Esophagus mucosa (tissue), 1 donor: Measurements from ENCODE around the gene ARCN1. TPM values are rescaled to one million over a fixed set of nuclear protein-coding genes. Genes with fewer than 3 reads are reported as not detected.

Experiments
- ATAC-seq: fragments of 200-7000 bp; cut with Tn5 transposase; one replicate; pipeline ENCODE4 v1.9.1; 2020
- total RNA-seq: library from RNA; stranded (reverse); gene quantifications from one replicate; pipeline ENCODE4 v1.2.4, GENCODE V29; 2023
- donor health status: DM: yes; HTN: yes; CAD: no.

Gene ARCN1
- total RNA-seq, result 71.7 TPM

DNA sequence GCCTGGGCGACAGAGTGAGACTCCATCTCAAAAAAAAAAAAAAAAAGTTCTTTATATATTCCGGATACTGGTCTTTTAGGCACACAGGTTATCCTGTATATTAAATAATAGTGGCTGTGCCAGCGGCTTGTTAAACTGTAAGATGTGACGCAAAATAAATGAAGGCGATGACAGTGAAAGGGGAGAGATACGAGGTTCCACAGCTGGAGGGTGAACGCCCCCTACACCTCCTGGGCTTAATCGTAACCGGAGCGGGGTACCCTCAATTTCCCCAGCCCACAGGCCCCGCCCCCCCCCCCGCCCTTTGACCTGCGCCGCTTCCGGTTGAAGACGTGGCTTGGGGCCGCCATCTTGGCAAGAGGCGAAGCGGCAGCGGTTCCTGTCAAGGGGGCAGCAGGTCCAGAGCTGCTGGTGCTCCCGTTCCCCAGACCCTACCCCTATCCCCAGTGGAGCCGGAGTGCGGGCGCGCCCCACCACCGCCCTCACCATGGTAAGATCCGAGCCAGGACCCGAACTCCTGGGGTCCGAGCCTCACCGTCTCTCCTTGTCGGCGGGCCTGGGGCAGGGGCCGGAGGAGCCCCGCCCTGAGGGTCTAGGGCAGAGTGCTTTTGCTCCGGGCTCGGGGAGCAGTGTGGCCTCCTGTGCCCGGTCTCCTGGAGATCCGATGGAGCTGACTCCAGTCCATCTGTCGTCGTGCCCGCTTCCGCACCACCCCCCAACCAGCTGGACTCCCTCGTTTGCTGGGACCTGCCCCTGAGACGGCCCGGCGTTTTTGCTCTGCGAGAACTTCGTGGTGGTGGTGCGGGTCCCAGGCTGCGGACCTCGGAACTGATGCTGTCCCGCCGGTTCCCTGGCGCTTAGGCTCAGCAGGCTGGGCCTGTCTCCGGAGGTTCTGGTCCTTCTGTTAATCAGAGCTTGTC lies at the start of gene ARCN1:
TSS of gene ARCN1 (plus strand) at position 349 of the 920 bp plus-strand sequence. CDS start at position 488, 139 bp downstream.
- peak; percentile 80 for ATAC-seq

DNA sequence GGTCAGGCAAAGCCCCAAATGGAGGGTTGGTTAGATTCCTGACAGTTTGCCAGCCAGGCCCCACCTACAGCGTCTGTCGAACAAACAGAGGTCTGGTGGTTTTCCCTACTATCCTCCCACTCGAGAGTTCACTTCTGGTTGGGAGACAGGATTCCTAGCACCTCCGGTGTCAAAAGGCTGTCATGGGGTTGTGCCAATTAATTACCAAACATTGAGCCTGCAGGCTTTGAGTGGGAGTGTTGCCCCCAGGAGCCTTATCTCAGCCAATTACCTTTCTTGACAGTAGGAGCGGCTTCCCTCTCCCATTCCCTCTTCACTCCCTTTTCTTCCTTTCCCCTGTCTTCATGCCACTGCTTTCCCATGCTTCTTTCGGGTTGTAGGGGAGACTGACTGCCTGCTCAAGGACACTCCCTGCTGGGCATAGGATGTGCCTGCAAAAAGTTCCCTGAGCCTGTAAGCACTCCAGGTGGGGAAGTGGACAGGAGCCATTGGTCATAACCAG lies 49.6 kb upstream of the ARCN1 start:
- peak; percentile 28 for ATAC-seq

DNA sequence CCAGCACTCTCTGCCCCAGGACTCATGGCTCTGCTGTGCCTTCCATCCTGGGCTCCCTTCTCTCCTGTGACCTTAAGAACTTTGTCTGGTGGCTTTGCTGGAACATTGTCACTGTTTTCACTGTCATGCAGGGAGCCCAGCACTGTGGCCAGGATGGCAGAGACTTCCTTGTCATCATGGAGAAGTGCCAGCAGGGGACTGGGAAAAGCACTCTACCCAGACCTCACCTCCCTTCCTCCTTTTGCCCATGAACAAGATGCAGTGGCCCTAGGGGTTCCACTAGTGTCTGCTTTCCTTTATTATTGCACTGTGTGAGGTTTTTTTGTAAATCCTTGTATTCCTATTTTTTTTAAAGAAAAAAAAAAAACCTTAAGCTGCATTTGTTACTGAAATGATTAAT lies 47.9 kb upstream of the ARCN1 start:
- no peak for ATAC-seq

DNA sequence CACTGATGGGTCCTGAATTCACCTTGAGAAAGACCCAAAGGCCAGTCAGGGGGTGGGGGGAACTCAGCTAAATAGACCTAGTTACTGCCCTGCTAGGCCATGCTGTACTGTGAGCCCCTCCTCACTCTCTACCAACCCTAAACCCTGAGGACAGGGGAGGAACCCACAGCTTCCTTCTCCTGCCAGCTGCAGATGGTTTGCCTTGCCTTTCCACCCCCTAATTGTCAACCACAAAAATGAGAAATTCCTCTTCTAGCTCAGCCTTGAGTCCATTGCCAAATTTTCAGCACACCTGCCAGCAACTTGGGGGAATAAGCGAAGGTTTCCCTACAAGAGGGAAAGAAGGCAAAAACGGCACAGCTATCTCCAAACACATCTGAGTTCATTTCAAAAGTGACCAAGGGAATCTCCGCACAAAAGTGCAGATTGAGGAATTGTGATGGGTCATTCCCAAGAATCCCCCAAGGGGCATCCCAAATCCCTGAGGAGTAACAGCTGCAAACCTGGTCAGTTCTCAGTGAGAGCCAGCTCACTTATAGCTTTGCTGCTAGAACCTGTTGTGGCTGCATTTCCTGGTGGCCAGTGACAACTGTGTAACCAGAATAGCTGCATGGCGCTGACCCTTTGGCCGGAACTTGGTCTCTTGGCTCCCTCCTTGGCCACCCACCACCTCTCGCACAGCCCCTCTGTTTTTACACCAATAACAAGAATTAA lies 47.3 kb upstream of the ARCN1 start:
- ATAC-seq, result no peak

DNA sequence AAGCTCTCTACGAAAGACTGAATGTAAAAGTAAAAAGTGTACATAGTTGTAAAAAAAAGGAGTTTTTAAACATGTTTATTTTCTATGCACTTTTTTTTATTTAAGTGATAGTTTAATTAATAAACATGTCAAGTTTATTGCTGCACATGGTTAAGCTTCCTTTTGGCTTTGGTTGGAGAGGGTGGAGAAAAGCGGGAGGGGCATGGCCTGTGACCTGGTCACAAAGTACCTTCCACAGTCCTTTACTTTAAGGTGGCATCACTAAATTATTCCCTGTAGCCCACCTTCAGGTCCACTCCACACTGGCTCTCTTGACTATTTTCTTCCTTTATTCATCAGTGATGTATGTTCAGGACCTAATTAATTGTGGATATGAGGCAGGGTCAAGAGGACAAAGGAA lies 45.5 kb upstream of the ARCN1 start:
- no peak for ATAC-seq

DNA sequence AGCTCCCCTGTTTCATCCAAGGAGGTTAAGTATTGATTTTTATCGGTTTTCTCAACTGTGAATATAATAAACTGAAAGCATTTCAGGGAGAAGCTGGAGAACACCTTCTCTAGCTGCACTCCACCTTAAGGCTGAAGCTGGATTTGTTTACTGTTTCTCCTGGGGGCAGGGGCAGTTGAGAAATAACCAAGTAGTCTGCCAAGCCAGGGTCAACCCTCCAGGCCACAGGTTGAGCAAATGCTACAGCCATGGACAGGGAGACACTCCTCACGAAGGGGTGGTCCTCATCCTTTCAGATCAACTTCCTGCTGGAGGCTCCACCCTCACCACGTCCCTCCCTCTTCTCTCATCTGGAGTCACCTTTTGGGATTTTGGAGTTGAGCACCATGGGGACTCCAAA lies 45.1 kb upstream of the ARCN1 start, which contains the start of gene TTC36:
TSS of gene TTC36 (plus strand) at position 366 of the 400 bp plus-strand sequence. CDS start at position 387, 21 bp downstream.
- ATAC-seq, result no peak

DNA sequence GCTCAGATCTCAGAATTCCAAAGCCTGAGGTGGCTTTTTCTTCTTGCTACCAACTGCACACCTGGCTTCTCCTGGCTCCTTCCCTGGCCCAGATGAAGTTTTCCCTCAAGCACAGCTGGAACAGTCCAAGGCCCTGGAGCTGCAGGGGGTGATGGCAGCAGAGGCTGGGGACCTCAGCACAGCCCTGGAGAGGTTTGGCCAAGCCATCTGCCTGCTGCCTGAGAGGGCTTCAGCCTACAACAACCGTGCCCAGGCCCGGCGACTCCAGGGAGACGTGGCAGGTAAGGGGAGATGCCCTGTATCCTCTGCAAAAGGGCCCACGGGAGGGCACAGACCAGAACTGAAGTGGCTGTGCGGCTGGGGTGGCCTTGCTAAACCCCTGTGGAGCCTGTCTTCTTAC lies 43.7 kb upstream of the ARCN1 start:
- no peak for ATAC-seq

DNA sequence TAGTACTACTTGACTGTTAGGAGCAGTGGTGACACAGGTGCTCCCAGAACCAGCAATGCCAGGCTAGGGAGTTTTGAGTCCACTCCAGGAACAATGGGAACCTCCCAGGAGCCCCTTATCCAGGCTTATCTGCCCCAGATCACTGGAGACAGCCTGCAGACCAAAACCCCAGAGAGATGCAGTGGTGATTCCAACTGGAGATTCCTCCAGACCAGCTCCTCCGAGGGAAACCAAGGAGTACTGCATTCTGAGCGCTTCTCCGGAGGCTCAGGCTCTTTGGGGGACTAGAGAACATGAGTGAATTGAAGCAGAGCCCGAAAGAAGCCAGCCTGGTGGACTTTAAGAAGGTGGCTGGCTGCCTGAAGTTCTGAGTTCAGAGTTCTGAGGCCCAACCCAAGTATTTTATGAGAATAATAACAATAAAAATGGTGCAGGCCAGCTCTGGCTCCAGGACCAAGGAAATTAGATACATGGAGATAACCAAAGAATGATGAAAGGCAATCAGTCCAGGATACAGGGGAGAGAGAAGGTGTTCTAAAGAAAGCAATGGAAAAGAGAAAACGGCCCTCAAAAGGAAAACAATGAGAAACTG lies 42.5 kb upstream of the ARCN1 start:
- no peak for ATAC-seq

DNA sequence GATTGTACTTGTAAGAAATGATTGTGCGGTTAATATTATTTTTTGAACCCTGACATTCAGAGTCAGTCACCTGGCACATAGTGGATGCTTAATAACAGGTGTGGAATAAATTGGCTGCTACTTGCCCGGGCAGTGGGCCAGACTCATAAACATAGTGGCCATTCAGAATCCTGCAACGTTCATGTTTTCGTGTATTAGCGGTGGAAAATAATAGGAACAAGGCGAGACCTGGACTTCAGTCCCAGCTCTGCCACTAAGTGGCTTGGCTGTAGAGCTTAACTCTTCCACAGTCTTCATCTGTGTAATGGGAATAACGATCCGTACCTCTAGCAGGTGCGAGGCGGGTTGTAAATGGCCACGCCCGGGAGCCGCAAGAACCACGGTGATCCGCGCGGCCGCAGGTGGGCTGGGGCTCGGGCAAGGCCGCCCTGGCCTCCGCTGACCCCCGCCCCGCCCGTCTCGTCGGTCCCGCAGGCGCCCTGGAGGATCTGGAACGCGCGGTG lies 42.0 kb upstream of the ARCN1 start:
- no peak for ATAC-seq

DNA sequence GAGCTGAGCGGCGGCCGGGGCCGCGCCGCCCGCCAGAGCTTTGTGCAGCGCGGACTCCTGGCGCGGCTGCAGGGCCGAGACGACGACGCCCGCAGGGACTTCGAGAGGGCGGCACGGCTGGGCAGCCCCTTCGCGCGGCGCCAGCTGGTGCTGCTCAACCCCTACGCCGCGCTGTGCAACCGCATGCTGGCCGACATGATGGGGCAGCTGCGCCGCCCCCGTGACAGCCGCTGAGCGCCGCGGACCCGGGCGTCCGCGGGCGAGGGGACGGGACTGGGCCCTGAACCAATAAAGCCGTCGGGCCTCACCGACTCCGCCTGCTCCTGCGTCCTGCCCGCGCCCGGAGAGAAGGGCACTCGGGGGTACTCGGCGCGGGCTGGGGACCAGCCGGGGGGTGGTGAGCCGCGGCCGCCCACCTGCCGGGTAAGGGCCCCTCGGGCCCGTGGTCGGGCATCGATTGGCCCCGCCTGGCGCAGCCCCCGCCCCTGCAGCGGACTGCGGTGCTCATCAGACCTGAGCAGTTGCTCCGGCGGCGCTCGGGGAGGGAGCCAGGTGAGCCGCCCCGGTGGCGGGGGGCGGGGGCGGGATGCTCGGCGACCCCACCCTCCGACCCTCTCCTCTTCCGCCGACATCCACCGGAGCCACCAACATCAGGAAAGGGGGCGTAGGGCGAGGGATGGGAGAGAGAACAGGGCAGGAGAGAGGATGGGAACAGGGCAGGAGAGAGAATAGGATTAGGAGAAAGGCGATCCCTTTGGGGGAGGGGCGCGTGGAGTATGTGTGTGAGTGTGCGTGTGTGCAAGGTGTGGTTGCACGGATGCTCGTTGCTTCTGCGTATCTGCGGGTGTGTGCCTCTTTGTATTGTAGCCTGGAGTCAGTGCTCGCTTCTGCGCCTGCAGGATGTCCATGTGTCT lies 41.3 kb upstream of the ARCN1 start, which contains the start of gene TMEM25:
TSS of gene TMEM25 (plus strand) at position 510 of the 914 bp plus-strand sequence. CDS start 610 bp downstream, outside the sequence.
- ATAC-seq, result peak; percentile 65

DNA sequence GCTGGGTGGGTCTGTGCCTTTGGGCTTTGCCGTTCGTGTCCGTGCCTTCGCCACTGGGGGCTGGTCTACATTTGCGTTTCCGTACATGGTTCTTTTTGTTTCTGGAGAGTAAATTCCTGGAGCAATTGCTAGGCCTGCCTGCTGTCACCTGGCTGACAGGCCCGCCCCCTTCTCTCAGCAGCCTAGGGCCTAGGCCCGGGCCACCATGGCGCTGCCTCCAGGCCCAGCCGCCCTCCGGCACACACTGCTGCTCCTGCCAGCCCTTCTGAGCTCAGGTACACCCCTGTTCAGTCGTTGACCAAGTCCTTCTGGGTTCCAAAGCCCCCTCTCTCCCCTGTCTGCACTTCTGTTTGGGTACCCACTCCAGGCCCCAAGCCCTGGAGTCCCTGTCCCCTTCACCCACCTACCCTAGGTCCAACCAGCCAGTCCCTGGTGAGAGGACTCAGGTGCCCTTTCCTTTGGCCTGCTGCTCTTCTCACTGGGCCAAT lies 40.6 kb upstream of the ARCN1 start:
- ATAC-seq, result peak; percentile 2

DNA sequence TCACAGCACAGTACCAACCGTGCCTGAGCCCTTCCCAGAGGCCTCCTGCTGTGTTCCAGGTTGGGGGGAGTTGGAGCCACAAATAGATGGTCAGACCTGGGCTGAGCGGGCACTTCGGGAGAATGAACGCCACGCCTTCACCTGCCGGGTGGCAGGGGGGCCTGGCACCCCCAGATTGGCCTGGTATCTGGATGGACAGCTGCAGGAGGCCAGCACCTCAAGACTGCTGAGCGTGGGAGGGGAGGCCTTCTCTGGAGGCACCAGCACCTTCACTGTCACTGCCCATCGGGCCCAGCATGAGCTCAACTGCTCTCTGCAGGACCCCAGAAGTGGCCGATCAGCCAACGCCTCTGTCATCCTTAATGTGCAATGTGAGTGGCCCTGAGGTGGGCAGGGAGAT lies 40.1 kb upstream of the ARCN1 start:
- no peak for ATAC-seq

DNA sequence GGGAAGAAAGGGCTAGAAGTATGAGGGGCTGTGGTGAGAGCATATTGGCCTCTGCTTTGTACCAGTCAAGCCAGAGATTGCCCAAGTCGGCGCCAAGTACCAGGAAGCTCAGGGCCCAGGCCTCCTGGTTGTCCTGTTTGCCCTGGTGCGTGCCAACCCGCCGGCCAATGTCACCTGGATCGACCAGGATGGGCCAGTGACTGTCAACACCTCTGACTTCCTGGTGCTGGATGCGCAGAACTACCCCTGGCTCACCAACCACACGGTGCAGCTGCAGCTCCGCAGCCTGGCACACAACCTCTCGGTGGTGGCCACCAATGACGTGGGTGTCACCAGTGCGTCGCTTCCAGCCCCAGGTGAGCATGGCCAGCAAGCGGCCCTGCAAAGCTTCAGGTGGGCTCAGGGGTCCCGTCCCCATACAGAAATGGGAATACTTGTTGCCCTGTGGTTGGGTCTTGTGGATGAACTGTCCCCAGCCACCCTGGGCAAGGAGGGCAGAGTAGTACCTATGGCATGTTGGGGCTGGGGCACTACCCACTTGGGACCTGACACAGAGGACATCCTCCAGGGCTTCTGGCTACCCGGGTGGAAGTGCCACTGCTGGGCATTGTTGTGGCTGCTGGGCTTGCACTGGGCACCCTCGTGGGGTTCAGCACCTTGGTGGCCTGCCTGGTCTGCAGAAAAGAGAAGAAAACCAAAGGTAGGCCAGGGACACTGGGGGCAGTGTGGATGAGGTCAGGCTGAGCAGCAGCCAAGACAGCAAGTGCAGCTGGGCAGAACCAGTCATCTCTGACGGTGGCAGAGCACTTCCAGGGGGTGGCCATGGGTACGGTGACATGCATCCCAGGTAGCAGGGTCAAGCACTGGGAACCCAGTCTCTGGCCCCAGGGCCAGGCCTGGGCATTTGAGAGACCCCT lies 39.1 kb upstream of the ARCN1 start:
- no peak for ATAC-seq

DNA sequence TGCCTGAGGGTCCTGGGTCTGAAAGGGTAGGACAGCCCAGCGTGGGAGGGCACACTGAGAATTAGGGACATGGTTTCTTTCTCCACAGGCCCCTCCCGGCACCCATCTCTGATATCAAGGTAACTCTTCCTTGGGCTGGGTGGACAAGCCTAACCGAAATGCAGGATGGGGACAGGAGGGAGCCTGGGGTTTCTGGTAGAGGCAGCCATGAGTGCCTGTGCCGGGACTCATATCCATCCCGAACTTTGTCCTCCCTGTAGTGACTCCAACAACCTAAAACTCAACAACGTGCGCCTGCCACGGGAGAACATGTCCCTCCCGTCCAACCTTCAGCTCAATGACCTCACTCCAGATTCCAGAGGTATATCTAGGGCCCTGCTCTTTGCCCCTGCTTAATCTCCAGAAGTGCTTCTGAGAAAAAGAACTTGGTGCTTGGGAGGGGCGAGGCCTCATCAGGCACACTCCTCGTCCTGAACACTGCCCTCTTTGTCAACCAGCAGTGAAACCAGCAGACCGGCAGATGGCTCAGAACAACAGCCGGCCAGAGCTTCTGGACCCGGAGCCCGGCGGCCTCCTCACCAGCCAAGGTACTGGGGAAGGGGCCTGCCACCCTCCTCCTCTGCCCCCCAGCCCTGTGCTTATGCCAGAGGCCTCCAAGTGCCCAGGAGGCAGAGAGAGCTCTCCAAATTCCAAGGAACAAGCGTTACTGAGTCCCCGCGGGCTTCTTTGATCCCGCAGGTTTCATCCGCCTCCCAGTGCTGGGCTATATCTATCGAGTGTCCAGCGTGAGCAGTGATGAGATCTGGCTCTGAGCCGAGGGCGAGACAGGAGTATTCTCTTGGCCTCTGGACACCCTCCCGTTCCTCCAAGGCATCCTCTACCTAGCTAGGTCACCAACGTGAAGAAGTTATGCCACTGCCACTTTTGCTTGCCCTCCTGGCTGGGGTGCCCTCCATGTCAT lies 38.2 kb upstream of the ARCN1 start:
- ATAC-seq, result no peak

DNA sequence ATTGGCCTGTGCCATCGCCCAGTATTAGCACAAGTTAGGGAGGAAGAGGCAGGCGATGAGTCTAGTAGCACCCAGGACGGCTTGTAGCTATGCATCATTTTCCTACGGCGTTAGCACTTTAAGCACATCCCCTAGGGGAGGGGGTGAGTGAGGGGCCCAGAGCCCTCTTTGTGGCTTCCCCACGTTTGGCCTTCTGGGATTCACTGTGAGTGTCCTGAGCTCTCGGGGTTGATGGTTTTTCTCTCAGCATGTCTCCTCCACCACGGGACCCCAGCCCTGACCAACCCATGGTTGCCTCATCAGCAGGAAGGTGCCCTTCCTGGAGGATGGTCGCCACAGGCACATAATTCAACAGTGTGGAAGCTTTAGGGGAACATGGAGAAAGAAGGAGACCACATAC lies 36.9 kb upstream of the ARCN1 start:
- no peak for ATAC-seq

DNA sequence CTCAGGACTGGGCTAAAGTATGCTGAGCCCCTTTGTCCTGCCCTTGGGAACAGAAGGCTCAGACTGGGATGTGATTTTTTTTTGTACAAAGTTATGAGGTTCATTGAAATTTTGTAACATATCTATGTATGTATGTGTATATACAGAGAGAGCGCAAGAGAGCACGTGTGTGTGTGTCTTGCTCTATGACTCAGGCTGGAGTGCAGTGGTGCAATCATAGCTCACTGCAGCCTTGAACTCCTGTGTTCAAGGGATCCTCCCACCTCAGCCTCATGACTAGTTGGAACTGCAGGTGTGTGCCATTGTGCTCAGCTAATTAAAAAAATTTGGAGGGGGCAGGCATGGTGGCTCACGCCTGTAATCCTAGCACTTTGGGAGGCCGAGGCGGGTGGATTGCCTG lies 35.5 kb upstream of the ARCN1 start:
- peak; percentile 66 for ATAC-seq

DNA sequence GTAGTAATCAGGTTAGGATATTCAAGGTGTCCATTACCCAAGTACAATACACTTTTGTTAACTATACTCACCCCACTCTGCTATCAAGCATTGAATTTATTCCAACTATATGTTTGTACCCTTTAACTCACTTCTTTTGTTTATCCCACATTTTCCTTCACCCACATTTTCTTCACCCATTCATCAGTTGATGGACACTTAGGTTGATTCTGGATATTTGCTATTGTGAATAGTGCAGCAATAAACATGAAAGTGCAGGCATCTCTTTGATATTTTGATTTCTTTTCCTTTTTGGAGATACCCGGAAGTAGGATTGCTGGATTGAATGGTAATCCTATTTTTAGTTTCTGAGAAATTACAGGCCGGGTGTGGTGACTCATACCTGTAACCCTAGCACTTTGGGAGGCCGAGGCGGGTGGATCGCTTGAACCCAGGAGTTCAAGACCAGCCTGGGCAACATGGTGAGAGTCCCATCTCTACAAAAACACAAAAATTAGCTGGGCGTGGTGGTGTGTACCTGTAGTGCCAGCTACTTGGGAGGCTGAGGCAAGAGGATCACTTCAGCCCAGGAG lies 34.7 kb upstream of the ARCN1 start:
- ATAC-seq, result no peak

DNA sequence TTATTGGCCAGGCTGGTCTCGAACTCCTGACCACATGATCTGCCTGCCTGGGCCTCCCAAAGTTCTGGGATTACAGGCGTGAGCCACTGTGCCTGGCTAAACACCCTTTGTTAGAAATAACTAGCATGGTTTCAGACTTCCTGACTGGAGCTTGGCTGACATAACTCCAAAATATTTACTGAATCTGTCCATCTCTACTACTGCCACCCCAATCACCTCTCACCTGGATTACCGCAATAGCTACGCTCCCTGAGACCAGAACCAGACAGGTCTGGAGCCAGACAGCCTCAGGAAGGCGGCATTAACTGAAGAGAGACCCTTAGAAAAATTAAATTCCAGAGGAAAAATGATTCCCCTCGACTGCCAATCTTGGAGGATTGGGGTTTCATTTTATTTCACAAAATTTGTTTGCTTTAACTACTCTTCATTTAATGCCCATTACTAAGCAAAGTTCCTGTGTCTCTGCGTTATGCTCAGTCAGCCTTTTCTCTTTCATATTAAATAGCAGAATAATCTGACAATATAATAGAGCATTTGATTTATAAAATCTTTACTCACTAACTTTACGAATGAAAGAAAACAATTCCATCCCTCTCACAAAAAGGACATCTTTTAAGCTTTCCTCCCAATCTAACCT lies 28.1 kb upstream of the ARCN1 start:
- ATAC-seq, result no peak
